ENCODE data around the gene NAB1. TPM values are rescaled to one million over a fixed set of nuclear protein-coding genes. Genes with fewer than 3 reads are reported as not detected.

Gene NAB1
- total RNA-seq, 1 donor from 2014 or later, result 39.9 TPM

DNA sequence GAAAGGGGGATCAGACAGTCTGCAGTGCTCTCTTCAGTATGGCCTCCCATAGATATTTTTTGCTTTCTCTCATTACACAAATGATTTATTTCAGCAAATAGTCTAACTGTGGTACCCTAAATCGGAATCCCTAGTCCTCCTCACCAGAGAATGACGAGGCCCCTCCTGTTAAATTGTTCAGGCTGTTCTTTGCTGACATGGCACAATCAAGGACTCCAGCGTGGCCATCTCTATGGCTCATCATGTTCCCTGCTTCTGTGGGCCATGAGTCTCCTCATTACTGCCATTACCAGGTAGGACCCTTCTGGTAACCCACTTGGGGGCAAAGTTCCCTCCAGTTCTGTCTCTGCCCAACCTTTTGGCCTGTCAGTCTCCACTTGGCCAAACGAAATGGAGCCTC is 62.2 kb downstream of the NAB1 start:
- TF ChIP-seq, protein P1, sequence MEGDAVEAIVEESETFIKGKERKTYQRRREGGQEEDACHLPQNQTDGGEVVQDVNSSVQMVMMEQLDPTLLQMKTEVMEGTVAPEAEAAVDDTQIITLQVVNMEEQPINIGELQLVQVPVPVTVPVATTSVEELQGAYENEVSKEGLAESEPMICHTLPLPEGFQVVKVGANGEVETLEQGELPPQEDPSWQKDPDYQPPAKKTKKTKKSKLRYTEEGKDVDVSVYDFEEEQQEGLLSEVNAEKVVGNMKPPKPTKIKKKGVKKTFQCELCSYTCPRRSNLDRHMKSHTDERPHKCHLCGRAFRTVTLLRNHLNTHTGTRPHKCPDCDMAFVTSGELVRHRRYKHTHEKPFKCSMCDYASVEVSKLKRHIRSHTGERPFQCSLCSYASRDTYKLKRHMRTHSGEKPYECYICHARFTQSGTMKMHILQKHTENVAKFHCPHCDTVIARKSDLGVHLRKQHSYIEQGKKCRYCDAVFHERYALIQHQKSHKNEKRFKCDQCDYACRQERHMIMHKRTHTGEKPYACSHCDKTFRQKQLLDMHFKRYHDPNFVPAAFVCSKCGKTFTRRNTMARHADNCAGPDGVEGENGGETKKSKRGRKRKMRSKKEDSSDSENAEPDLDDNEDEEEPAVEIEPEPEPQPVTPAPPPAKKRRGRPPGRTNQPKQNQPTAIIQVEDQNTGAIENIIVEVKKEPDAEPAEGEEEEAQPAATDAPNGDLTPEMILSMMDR (IDR thresholded peaks at IDR 0.05), result no peak
- no peaks in the 10 kb centered on the region for H3K9me3 ChIP-seq
- ATAC-seq (no peak), DNase-seq (no peak)
- intact Hi-C loops (cut with DNase I), result no loop called here
- no peaks in the 10 kb centered on the region for H3K27me3 ChIP-seq (ENCODE audit: low read depth)
- H3K4me3 ChIP-seq, result no peak overlapping the region
- H3K4me1 ChIP-seq, result no peaks in the 10 kb centered on the region
- no peaks in the 10 kb centered on the region for H3K36me3 ChIP-seq
- H3K27ac ChIP-seq, result no peak overlapping the region

DNA sequence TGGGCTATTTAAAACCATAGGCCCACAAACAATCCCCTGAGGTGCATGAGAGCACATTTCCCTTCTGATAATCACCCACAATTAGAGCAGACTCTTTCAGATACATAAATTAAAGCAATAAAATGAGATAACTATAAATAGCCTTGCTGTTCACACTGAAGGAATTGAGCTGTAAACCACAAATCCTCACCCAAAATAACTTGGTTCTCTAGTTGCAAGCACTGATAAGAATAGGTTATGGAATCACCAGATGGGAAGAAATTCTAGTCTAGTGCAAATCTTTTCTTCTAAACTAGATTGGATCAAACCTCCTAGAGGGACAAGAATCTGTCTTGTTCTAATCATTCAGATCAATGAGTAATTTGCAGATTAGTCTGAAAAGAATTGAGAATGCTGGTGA is 64.6 kb downstream of the NAB1 start:
- no peaks in the 10 kb centered on the region for H3K27me3 ChIP-seq (ENCODE audit: low read depth)
- intact Hi-C loops (cut with DNase I), result no loop called here

DNA sequence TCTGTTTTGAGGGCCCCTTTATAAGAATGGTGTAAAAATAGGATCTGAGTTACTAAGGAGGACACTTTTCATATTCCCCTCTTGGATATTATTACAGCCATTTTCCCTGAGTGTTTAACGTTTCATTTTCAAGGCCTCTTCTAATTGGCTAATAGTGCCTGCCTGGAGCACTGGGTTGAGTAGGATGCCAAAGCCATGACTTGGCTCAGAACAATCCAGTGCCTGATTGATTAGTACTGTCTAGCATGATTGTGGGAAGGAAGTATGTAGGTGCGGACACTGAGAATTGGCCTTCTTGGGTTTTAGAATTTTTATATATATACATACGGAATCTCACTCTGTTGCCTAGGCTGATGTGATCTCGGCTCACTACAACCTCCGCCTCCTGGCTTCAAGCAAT is 66.1 kb downstream of the NAB1 start:
- no peaks in the 10 kb centered on the region for H3K9me3 ChIP-seq
- no peak overlapping the region for H3K4me3 ChIP-seq
- no peak overlapping the region for H3K27ac ChIP-seq
- H3K36me3 ChIP-seq, result no peaks in the 10 kb centered on the region
- DNase-seq (no peak), ATAC-seq (no peak)
- TF ChIP-seq, protein P1 (IDR thresholded peaks at IDR 0.05), result no peak
- H3K27me3 ChIP-seq (ENCODE audit: low read depth), result no peaks in the 10 kb centered on the region
- peaks cover 10% of the 10 kb centered on the region for H3K4me1 ChIP-seq
- intact Hi-C loops (cut with DNase I), result no loop called here

More for the DNA sequence above, 64.6 kb downstream of the NAB1 start:
- no peak for DNase-seq
- ATAC-seq, result no peak
- Histone ChIP-seq H3K27ac (no peak overlapping the region), H3K4me1 (no peaks in the 10 kb centered on the region), H3K9me3 (no peaks in the 10 kb centered on the region), H3K36me3 (no peaks in the 10 kb centered on the region), H3K4me3 (no peak overlapping the region)
- TF ChIP-seq, protein P1 (IDR thresholded peaks at IDR 0.05), result no peak

DNA sequence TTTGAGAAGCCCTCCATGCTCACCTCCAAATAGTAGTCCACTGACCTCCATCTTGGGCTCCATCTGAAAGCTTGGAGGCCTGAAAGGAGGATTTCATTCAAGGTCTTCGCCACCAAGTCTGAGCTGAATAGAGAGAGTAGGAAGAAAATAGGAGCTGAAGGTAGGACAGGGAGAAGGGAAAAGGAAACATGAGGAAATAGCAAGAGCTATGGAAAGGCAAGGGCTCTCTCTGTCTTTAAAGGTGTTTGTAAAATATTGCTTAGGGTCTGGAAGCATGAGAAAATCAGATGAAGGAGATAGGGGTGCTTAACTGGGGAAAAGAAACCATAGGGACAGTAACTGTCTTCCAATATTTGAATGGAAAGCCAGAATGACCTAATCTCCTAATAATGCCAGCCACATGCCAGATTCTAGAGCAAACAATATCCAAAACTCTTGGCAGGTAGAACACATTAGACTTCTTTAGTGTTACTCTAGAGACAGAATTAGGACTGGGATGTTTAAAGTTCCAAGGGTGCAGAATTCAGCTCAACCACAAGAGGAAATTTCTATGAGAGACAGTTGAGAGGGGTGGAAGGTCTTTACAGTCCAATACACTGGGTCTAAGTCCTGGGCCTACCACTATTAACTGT is 67.4 kb downstream of the NAB1 start:
- no peak overlapping the region for H3K4me3 ChIP-seq
- ATAC-seq, result no peak
- H3K27ac ChIP-seq, result no peak overlapping the region
- H3K4me1 ChIP-seq, result peaks cover 10% of the 10 kb centered on the region
- intact Hi-C loops (cut with DNase I), result no loop called here
- H3K9me3 ChIP-seq, result no peaks in the 10 kb centered on the region
- H3K36me3 ChIP-seq, result no peaks in the 10 kb centered on the region
- TF ChIP-seq, protein P1 (IDR thresholded peaks at IDR 0.05), result no peak
- no peak for DNase-seq
- no peaks in the 10 kb centered on the region for H3K27me3 ChIP-seq (ENCODE audit: low read depth)

DNA sequence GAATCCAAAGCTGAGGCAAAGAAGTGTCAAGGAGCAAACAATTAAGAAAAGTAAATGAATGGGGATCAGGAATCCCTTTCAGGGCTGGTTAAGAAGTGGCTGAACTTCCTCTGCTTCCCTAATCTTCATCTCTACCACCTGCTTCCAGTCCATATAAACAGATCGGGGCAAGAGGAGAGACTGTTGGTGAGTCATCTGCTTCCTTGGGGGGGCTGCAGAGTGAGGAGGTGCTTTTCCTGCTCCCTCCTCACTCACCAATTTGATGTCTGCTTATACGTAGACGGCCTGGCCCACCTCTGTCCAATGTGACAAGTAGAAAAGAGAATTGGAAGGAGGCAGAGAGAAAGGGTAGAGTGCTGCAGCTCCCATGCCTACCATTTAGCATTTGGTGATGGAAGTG is 68.4 kb downstream of the NAB1 start:
- no peak for ATAC-seq
- no peaks in the 10 kb centered on the region for H3K9me3 ChIP-seq
- no peaks in the 10 kb centered on the region for H3K27me3 ChIP-seq (ENCODE audit: low read depth)
- TF ChIP-seq, protein P1 (IDR thresholded peaks at IDR 0.05), result no peak
- peaks cover 10% of the 10 kb centered on the region for H3K4me1 ChIP-seq
- intact Hi-C loops (cut with DNase I), result no loop called here
- DNase-seq, result no peak
- no peaks in the 10 kb centered on the region for H3K36me3 ChIP-seq
- H3K27ac ChIP-seq, result no peak overlapping the region
- no peak overlapping the region for H3K4me3 ChIP-seq

Data from lower lobe of right lung (tissue), 2 donors.